Measurements from ENCODE around the gene CCDC154. TPM values are rescaled to one million over a fixed set of nuclear protein-coding genes. Genes with fewer than 3 reads are reported as not detected.

Gene CCDC154
- total and polyA plus RNA-seq, 2 of the 4 experiments (the other 2 are of a cell fraction): 0.09 TPM; not detected in 1

DNA sequence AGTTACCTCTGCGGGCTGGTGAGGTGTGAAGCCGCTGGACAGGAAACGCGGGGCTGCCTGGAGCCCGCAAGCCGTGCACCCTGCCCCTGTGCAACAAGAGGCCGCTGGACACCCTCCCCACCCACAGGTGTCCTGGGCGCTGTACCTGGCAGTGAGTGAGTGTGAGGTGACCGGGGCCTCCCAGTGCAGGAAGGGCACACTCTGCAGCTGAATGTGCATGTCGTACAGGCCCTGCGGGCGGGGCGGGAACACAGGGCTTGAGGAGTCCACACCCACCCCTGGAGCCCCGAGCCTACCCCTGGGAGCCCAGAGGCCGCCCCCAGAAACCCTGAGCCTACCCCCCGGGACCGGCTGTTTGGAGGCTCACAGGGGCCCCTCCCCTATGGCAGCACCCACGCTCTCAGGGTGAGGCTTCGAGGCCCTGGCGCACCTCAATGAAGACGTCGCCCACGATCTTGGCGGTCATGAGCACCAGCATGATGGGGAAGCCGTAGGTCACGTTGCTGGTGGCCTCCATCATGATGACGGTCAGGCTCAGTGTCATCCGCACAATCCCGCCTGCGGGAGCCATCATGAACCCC is 4.3 kb upstream of the CCDC154 start:
- in situ Hi-C loops (cut with MboI; ENCODE audit: low sequenced_read_pairs) (no loop called here), intact Hi-C loops (cut with micrococcal nuclease) (no loop called here), dilution Hi-C loops (cut with HindIII; ENCODE audit: low sequenced_read_pairs, unreplicated experiment) (no loop called here)
- H3K9ac ChIP-seq (ENCODE audit: low read depth, low read length): no peak overlapping the region
- H3K36me3 ChIP-seq (ENCODE audit: control insufficient read depth, insufficient read depth, low read length): peaks cover 39% of the 10 kb centered on the region
- H4K8ac ChIP-seq (ENCODE audit: low read depth in 2 of 2, low read length in 2 of 2): no peak overlapping the region
- H3K23ac ChIP-seq (ENCODE audit: low read depth, low read length): no peak overlapping the region
- no peaks in the 10 kb centered on the region for H3K27me3 ChIP-seq (ENCODE audit: control insufficient read depth, insufficient read depth, low read length)
- DNase-seq: no peak
- H2BK5ac ChIP-seq (ENCODE audit: low read depth, low read length, poor library complexity, severe bottlenecking): no peak overlapping the region
- no peak overlapping the region for H3K4ac ChIP-seq (ENCODE audit: low read depth, low read length)
- no peak overlapping the region for H2BK20ac ChIP-seq (ENCODE audit: low read depth, low read length)
- H3K18ac ChIP-seq (ENCODE audit: low read depth, low read length): no peak overlapping the region
- no peaks in the 10 kb centered on the region for H3K9me1 ChIP-seq (ENCODE audit: insufficient read depth, low read length)
- no peak overlapping the region for H3K27ac ChIP-seq (ENCODE audit: insufficient read depth, low read length)
- ChIA-PET CTCF (no interaction called here), POLR2A (ENCODE audit: unreplicated experiment) (interaction anchor here (1.1 kb wide), 1 partner anchor 28 kb away, joined by 3 read pairs; the partner anchor contains the start of gene UQCC4)
- H4K5ac ChIP-seq (ENCODE audit: low read depth, low read length): no peak overlapping the region
- no peak overlapping the region for H3K4me3 ChIP-seq (ENCODE audit: insufficient read depth, low read depth, low read length)
- TF ChIP-seq FOS (IDR thresholded peaks at IDR 0.05; ENCODE audit: low read depth, low read length) (no peak), RFX5 (IDR thresholded peaks at IDR 0.05; ENCODE audit: low read depth, low read length) (no peak), SMC3 (IDR thresholded peaks at IDR 0.05; ENCODE audit: low read depth, low read length) (no peak), MAZ (IDR thresholded peaks at IDR 0.05; ENCODE audit: borderline replicate concordance, low read depth, low read length) (no peak), BHLHE40 (IDR thresholded peaks at IDR 0.05; ENCODE audit: low read depth, low read length) (no peak)
- 100% methylated on average over 8 of the region's 30 CpGs; no CpG with 5 or more reads in 1 of the 2 experiments for WGBS, 2 experiments (ENCODE audit: extremely low coverage in 2 of 2, insufficient read length in 1 of 2)
- no peak overlapping the region for H2BK15ac ChIP-seq (ENCODE audit: low read depth, low read length)
- no peaks in the 10 kb centered on the region for H3K79me1 ChIP-seq (ENCODE audit: low read depth in 1 of 2, low read length in 2 of 2)
- H3K9me3 ChIP-seq (ENCODE audit: control insufficient read depth, insufficient read depth, low read length): no peaks in the 10 kb centered on the region
- no peak overlapping the region for H3K14ac ChIP-seq (replicated peaks; ENCODE audit: low read depth, low read length)
- H2BK120ac ChIP-seq (ENCODE audit: low read depth, low read length): no peak overlapping the region
- peak overlapping the region; percentile 11 for H2AFZ ChIP-seq (replicated peaks; ENCODE audit: low read length, poor library complexity)
- no peak overlapping the region for H4K91ac ChIP-seq (ENCODE audit: insufficient read depth, low read depth, low read length)
- BruUV-seq (replicated peaks): no TSS peak
- no peaks in the 10 kb centered on the region for H3K4me1 ChIP-seq (ENCODE audit: control insufficient read depth, insufficient read depth, low read length)
- peak overlapping the region; percentile 76 for H2AK9ac ChIP-seq (replicated peaks; ENCODE audit: low read depth, low read length, poor library complexity)
- no peak overlapping the region for H2AK5ac ChIP-seq (ENCODE audit: low read depth, low read length)
- ATAC-seq (ENCODE audit: low read depth): no peak
- no peak overlapping the region for H3K4me2 ChIP-seq (ENCODE audit: low read depth, low read length)
- H3K56ac ChIP-seq (ENCODE audit: extremely low read depth, insufficient read depth, low read length): no peak overlapping the region
- H4K20me1 ChIP-seq (ENCODE audit: insufficient read depth, low read length): no peaks in the 10 kb centered on the region

Measured in IMR-90 (cell line).